HG03342 (cell line): Measurements from ENCODE around the gene MGRN1.
A peak's percentile ranks its signal among the peaks of the same experiment; 100 is the strongest.

Experiments used
- ATAC-seq: cut with Tn5 transposase; IDR thresholded peaks from one replicate; pipeline ENCODE4 v1.9.1; 2021; ENCODE audit warnings: mild to moderate bottlenecking, moderate library complexity; ENCODE audit not compliant: unreplicated experiment

Gene MGRN1

GRCh38 chr16:4684058-4684715 lies 59.6 kb downstream of the MGRN1 start:
- ATAC-seq = no peak

- no peak for ATAC-seq
These were observed 60.1 kb downstream of the MGRN1 start for GRCh38 chr16:4684763-4685162.

GRCh38 chr16:4685292-4685691 lies 60.7 kb downstream of the MGRN1 start:
- ATAC-seq = no peak

GRCh38 chr16:4685776-4686496 lies 61.3 kb downstream of the MGRN1 start:
- ATAC-seq = no peak

GRCh38 chr16:4686497-4687210 lies 62.0 kb downstream of the MGRN1 start:
- no peak for ATAC-seq

GRCh38 chr16:4687416-4687815 lies 62.8 kb downstream of the MGRN1 start:
- no peak for ATAC-seq

GRCh38 chr16:4687946-4688673 lies 63.5 kb downstream of the MGRN1 start:
- no peak for ATAC-seq

GRCh38 chr16:4688674-4689045 lies 64.0 kb downstream of the MGRN1 start:
- ATAC-seq = no peak

- no peak for ATAC-seq
These were observed 64.6 kb downstream of the MGRN1 start for GRCh38 chr16:4689091-4689671.

GRCh38 chr16:4689864-4690704 lies 65.5 kb downstream of the MGRN1 start:
- ATAC-seq = no peak

GRCh38 chr16:4690946-4691665 lies 66.5 kb downstream of the MGRN1 start:
- ATAC-seq = no peak

GRCh38 chr16:4691666-4692412 lies 67.2 kb downstream of the MGRN1 start:
- ATAC-seq = no peak

GRCh38 chr16:4692460-4693295 lies 68.1 kb downstream of the MGRN1 start:
- peak; percentile 22 for ATAC-seq

GRCh38 chr16:4693296-4693955 lies 68.8 kb downstream of the MGRN1 start, which contains the start of gene NUDT16L1:
TSS of gene NUDT16L1 (plus strand) at chr16:4693562. CDS start at chr16:4693727, 165 bp downstream.
- ATAC-seq = peak; percentile 93

GRCh38 chr16:4693956-4694641 lies 69.5 kb downstream of the MGRN1 start:
- ATAC-seq = no peak

- ATAC-seq = no peak
These were observed 70.2 kb downstream of the MGRN1 start for GRCh38 chr16:4694642-4695451.
